Osteocyte (in vitro differentiated cells): ENCODE data around the gene GAS2L3. TPM values are rescaled to one million over a fixed set of nuclear protein-coding genes. Genes with fewer than 3 reads are reported as not detected.
A peak's percentile ranks its signal among the peaks of the same experiment; 100 is the strongest.
"Not testable (repeated sequence)": the region's sequence is repeated elsewhere in the genome, so short reads cannot be mapped to it uniquely, and the experiment has no call there.

Source experiments
- DNase-seq: peaks from one replicate; pipeline ENCODE4 v3.0.0; 2021; ENCODE audit warnings: mixed read lengths; ENCODE audit not compliant: unreplicated experiment; ENCODE audit errors: extremely low spot score
- H3K27ac Mint-ChIP-seq: one replicate; pipeline ENCODE4 v1.8.0; 2021; ENCODE audit warnings: mild to moderate bottlenecking, mixed read lengths; ENCODE audit not compliant: unreplicated experiment
- H3K27me3 Mint-ChIP-seq: one replicate; pipeline ENCODE4 v1.8.0; 2021; ENCODE audit warnings: mixed read lengths; ENCODE audit not compliant: unreplicated experiment
- H3K36me3 Mint-ChIP-seq: one replicate; pipeline ENCODE4 v1.8.0; 2021; ENCODE audit warnings: mixed read lengths; ENCODE audit not compliant: unreplicated experiment
- H3K4me1 Mint-ChIP-seq: one replicate; pipeline ENCODE4 v1.8.0; 2021; ENCODE audit warnings: mixed read lengths; ENCODE audit not compliant: unreplicated experiment
- H3K4me3 Mint-ChIP-seq: one replicate; pipeline ENCODE4 v1.8.0; 2021; ENCODE audit warnings: mild to moderate bottlenecking, moderate library complexity, mixed read lengths; ENCODE audit not compliant: unreplicated experiment
- H3K9me3 Mint-ChIP-seq: one replicate; pipeline ENCODE4 v1.8.0; 2021; ENCODE audit warnings: mixed read lengths; ENCODE audit not compliant: unreplicated experiment
- CTCF ChIP-seq: fragments of 200-600 bp; sonication (generic); IDR thresholded peaks from 2 replicates; pipeline ENCODE4 v1.5.0; 2021; ENCODE audit warnings: antibody characterized with exemption, mild to moderate bottlenecking, moderate library complexity
- total RNA-seq: library from RNA; stranded (reverse); gene quantifications from 2 replicates; pipeline ENCODE4 v1.2.1, GENCODE V29; 2021

Gene GAS2L3
- total RNA-seq, 1 donor from 2014 or later, result 11.3 TPM

- TF ChIP-seq CTCF, result no peak
- H3K27ac Mint-ChIP-seq, result no peak overlapping the region
Observed at GRCh38 chr12:100553936-100554335, 19.5 kb upstream of the GAS2L3 start.

GRCh38 chr12:100554608-100555077, 18.8 kb upstream of the GAS2L3 start:
- TF ChIP-seq CTCF, result peak; percentile 91
- Mint-ChIP-seq H3K4me1 (peaks cover 3% of the 10 kb centered on the region), H3K27ac (no peak overlapping the region), H3K4me3 (no peak overlapping the region), H3K27me3 (peaks cover 15% of the 10 kb centered on the region), H3K9me3 (no peaks in the 10 kb centered on the region), H3K36me3 (no peaks in the 10 kb centered on the region)
- DNase-seq, result no peak

More at GRCh38 chr12:100553936-100554335, 19.5 kb upstream of the GAS2L3 start:
- H3K27me3 Mint-ChIP-seq, result peaks cover 15% of the 10 kb centered on the region
- peaks cover 3% of the 10 kb centered on the region for H3K4me1 Mint-ChIP-seq
- H3K4me3 Mint-ChIP-seq, result no peak overlapping the region
- H3K36me3 Mint-ChIP-seq, result no peaks in the 10 kb centered on the region
- no peaks in the 10 kb centered on the region for H3K9me3 Mint-ChIP-seq
- DNase-seq, result no peak

GRCh38 chr12:100555722-100556121, 17.8 kb upstream of the GAS2L3 start:
- no peak overlapping the region for H3K27ac Mint-ChIP-seq
- no peak for DNase-seq
- H3K4me3 Mint-ChIP-seq, result no peak overlapping the region
- H3K4me1 Mint-ChIP-seq, result peaks cover 3% of the 10 kb centered on the region
- no peaks in the 10 kb centered on the region for H3K36me3 Mint-ChIP-seq
- TF ChIP-seq CTCF, result no peak
- no peaks in the 10 kb centered on the region for H3K9me3 Mint-ChIP-seq
- peaks cover 19% of the 10 kb centered on the region for H3K27me3 Mint-ChIP-seq

- no peak for DNase-seq
- Mint-ChIP-seq H3K27ac (no peak overlapping the region), H3K36me3 (no peaks in the 10 kb centered on the region)
Observed at GRCh38 chr12:100557357-100557756, 16.1 kb upstream of the GAS2L3 start.

GRCh38 chr12:100559261-100559660, 14.2 kb upstream of the GAS2L3 start:
- not testable (repeated sequence) for H3K9me3 Mint-ChIP-seq, H3K4me1 Mint-ChIP-seq, DNase-seq, H3K36me3 Mint-ChIP-seq, H3K27ac Mint-ChIP-seq, H3K4me3 Mint-ChIP-seq
- peaks cover 40% of the 10 kb centered on the region for H3K27me3 Mint-ChIP-seq

More at GRCh38 chr12:100557357-100557756, 16.1 kb upstream of the GAS2L3 start:
- Mint-ChIP-seq H3K9me3 (no peaks in the 10 kb centered on the region), H3K27me3 (peaks cover 25% of the 10 kb centered on the region), H3K4me3 (no peak overlapping the region), H3K4me1 (peaks cover 3% of the 10 kb centered on the region)
- no peak for TF ChIP-seq CTCF

- no peak for TF ChIP-seq CTCF
- Mint-ChIP-seq H3K4me1 (peaks cover 7% of the 10 kb centered on the region), H3K36me3 (no peaks in the 10 kb centered on the region), H3K27ac (no peak overlapping the region), H3K9me3 (no peaks in the 10 kb centered on the region), H3K27me3 (peaks cover 71% of the 10 kb centered on the region), H3K4me3 (no peak overlapping the region)
- DNase-seq, result no peak
Observed at GRCh38 chr12:100564090-100564489, 9.4 kb upstream of the GAS2L3 start.
